K562 (cell line): Measurements from ENCODE around the gene INPP5K. TPM values are rescaled to one million over a fixed set of nuclear protein-coding genes. Genes with fewer than 3 reads are reported as not detected.

Experiments used
- ATAC-seq: fragments of 200-7000 bp; cut with Tn5 transposase; 3 replicates; pipeline ENCODE4 v1.9.1; 2020; ENCODE audit warnings: moderate library complexity
- BruUV-seq: library from RNA; stranded (reverse); fragments of 400-500 nt; replicated peaks from 2 replicates; lab custom pipeline; 2021; lab: Mats Ljungman, UMichigan
- CTCF ChIA-PET: fragments of 300-600 bp; formaldehyde crosslinking; extraction: SDS; loops from one replicate; lab custom pipeline; 2021; ENCODE audit warnings: low intra/inter-chr PET ratio; lab: Yijun Ruan, JAX
- POLR2A ChIA-PET: fragments of 300-600, 350-650 bp; sonication (Branson Sonifier 250); formaldehyde crosslinking; extraction: SDS; loops from one replicate; lab custom pipeline; 2021; ENCODE audit warnings: antibody characterized with exemption, inconsistent platforms; lab: Yijun Ruan, JAX
- DNase-seq, 4 experiments: peaks; one replicate each; pipeline versions ENCODE4 v3.0.0 to v3.0.0-alpha.2; 2011 to 2018; ENCODE audit warnings: low spot score in 3 of 4, mixed read lengths in 3 of 4; ENCODE audit errors: extremely low read depth in 1 of 4
- FAIRE-seq: peaks from 2 replicates; lab custom pipeline; 2011; peaks lifted over from hg19 to GRCh38; lab: Jason Lieb, UNC
- H2AFZ ChIP-seq: 2 replicates; pipeline ENCODE4 v1.6.0; 2011; ENCODE audit warnings: low read depth, low read length, control low read depth, inconsistent platforms
- H3K27ac ChIP-seq: fragments of 200-600 bp; 3 replicates; pipeline ENCODE4 v1.8.0; 2011; ENCODE audit warnings: low read depth, mild to moderate bottlenecking, control low read depth, inconsistent platforms, low read length, moderate library complexity, mixed read lengths; ENCODE audit errors: extremely low read depth
- H3K27me3 ChIP-seq, 2 experiments: fragments of 300-600 bp in 1 of 2; 2 replicates in 1 of 2; 3 replicates in 1 of 2; pipeline versions ENCODE4 v1.6.0 to v1.8.0; 2011; ENCODE audit warnings: inconsistent platforms in 2 of 2, low read length in 2 of 2, mild to moderate bottlenecking in 1 of 2, mixed read lengths in 1 of 2, moderate library complexity in 1 of 2; ENCODE audit not compliant: control insufficient read depth in 2 of 2, insufficient read depth in 2 of 2
- H3K36me3 ChIP-seq: fragments of 300-600 bp; 3 replicates; pipeline ENCODE4 v1.8.0; 2011; ENCODE audit warnings: mild to moderate bottlenecking, low read length, inconsistent platforms; ENCODE audit not compliant: control insufficient read depth, insufficient read depth
- H3K4me1 ChIP-seq, 2 experiments: fragments of 200-600 bp in 1 of 2; replicated peaks in 1 of 2; 2 replicates in 1 of 2; 3 replicates in 1 of 2; pipeline versions ENCODE4 v1.5.1 to v1.8.0; 2011; ENCODE audit warnings: inconsistent platforms in 2 of 2, low read length in 2 of 2, mild to moderate bottlenecking in 1 of 2, mixed read lengths in 1 of 2, moderate library complexity in 1 of 2; ENCODE audit not compliant: control insufficient read depth in 2 of 2, insufficient read depth in 2 of 2
- H3K4me2 ChIP-seq: 2 replicates; pipeline ENCODE4 v1.6.1; 2011; ENCODE audit warnings: low read length, control low read depth, inconsistent platforms, mixed read lengths; ENCODE audit not compliant: insufficient read depth
- H3K4me3 ChIP-seq: fragments of 200-600 bp; sonication (generic), shearing (Covaris generic); 2 replicates; pipeline ENCODE4 v1.5.1; 2016; ENCODE audit warnings: control low read depth, inconsistent platforms
- H3K79me2 ChIP-seq: fragments of 200-600 bp; 3 replicates; pipeline ENCODE4 v1.8.0; 2011; ENCODE audit warnings: low read length, inconsistent platforms; ENCODE audit not compliant: control insufficient read depth, insufficient read depth
- H3K9ac ChIP-seq, 2 experiments: 2 replicates each; pipeline versions ENCODE4 v1.6.0 to v1.6.1; 2011; ENCODE audit warnings: low read depth in 2 of 2, low read length in 2 of 2, control low read depth in 1 of 2, inconsistent platforms in 1 of 2, mild to moderate bottlenecking in 1 of 2, mixed read lengths in 1 of 2; ENCODE audit not compliant: insufficient read depth in 1 of 2
- H3K9me1 ChIP-seq: one replicate; pipeline ENCODE4 v1.6.0; 2011; ENCODE audit warnings: inconsistent platforms, mild to moderate bottlenecking, low read length, moderate library complexity; ENCODE audit not compliant: control insufficient read depth, insufficient read depth
- H3K9me3 ChIP-seq: replicated peaks from 2 replicates; pipeline ENCODE4 v1.5.1; 2011; ENCODE audit warnings: low read depth, low read length, inconsistent platforms; ENCODE audit not compliant: control insufficient read depth, insufficient read depth
- H4K20me1 ChIP-seq: replicated peaks from 2 replicates; pipeline ENCODE4 v1.6.1; 2011; ENCODE audit warnings: low read length, inconsistent platforms, mixed read lengths; ENCODE audit not compliant: control insufficient read depth, insufficient read depth
- BCL6 ChIP-seq: fragments of 250-450 bp; sonication (Bioruptor Pico); IDR thresholded peaks from 2 replicates; pipeline ENCODE4 v1.4.0; 2020
- DNMT1 ChIP-seq: fragments of 450-650 bp; IDR thresholded peaks from 2 replicates; pipeline ENCODE4 v1.6.1; 2016; ENCODE audit warnings: antibody characterized with exemption, mild to moderate bottlenecking
- HDAC8 ChIP-seq: fragments of 450-650 bp; IDR thresholded peaks from 2 replicates; pipeline ENCODE4 v1.6.1; 2016; ENCODE audit warnings: mild to moderate bottlenecking, missing genetic modification characterization, moderate library complexity, missing compliant biosample characterization
- RBM39 ChIP-seq: fragments of 200-400 bp; formaldehyde crosslinking; optimal IDR thresholded peaks from 2 replicates; pipeline ENCODE3; 2018; ENCODE audit warnings: low read depth, low read length
- RERE ChIP-seq: sonication (generic); formaldehyde crosslinking; IDR thresholded peaks from 2 replicates; pipeline ENCODE4 v1.8.0; 2023; ENCODE audit warnings: missing genetic modification reagents, mild to moderate bottlenecking, borderline replicate concordance
- SAP30 ChIP-seq: fragments of 200-600 bp; sonication (generic); IDR thresholded peaks from 2 replicates; pipeline ENCODE4 v1.6.1; 2012; ENCODE audit warnings: borderline replicate concordance, low read depth, mild to moderate bottlenecking, moderate library complexity, low read length, control low read depth, inconsistent platforms; ENCODE audit not compliant: insufficient read depth, poor library complexity, severe bottlenecking
- SUPT5H ChIP-seq: fragments of 450-650 bp; IDR thresholded peaks from 2 replicates; pipeline ENCODE4 v1.6.1; 2016
- XRCC3 ChIP-seq: fragments of 450-650 bp; IDR thresholded peaks from 2 replicates; pipeline ENCODE4 v1.6.1; 2017; ENCODE audit warnings: mild to moderate bottlenecking, moderate library complexity
- ZNF239 ChIP-seq: fragments of 250-450 bp; sonication (Bioruptor Pico); IDR thresholded peaks from 2 replicates; pipeline ENCODE4 v1.4.0; 2020; ENCODE audit warnings: mild to moderate bottlenecking
- WGBS: fragments of 100-300 bp; shearing (Covaris generic); methylation state at CpG from one replicate; pipeline ENCODE4 v1.1.6; 2016; ENCODE audit warnings: low coverage, mixed read lengths; ENCODE audit not compliant: insufficient coverage; ENCODE audit errors: missing lambda C conversion rate; 5-methylcytosine and 5-hydroxymethylcytosine counted together
- in situ Hi-C: fragments of 300-500 bp; cut with MboI; formaldehyde crosslinking; loops from 4 replicates; pipeline ENCODE4 v1.15.0; 2018; ENCODE audit warnings: inconsistent platforms, mixed read lengths
- intact Hi-C: fragments of 100-400 bp; cut with micrococcal nuclease; formaldehyde crosslinking; loops from 2 replicates; pipeline ENCODE4 v1.14.2; 2022
- polyA plus RNA-seq, 8 experiments: library from polyadenylated mRNA; depleted of rRNA in 4 of 8; stranded (reverse) in 5 of 8; unstranded in 3 of 8; fragments of >200 nt; fragmentation: Nextera tagmentation in 2 of 8; fragmentation: Illumina TruSeq in 1 of 8; extraction: Ambion mirVana in 2 of 8; extraction: Trizol in 1 of 8; gene quantifications; 2 replicates each; pipeline versions ENCODE4 v1.2.1 to v1.2.3, GENCODE V29; 2011 to 2014; ENCODE audit warnings: inconsistent platforms in 1 of 8, missing spikeins in 1 of 8
- total RNA-seq, 7 experiments: library from RNA; depleted of rRNA in 6 of 7; stranded (reverse); fragments of >200 nt in 6 of 7; fragmentation: Illumina TruSeq in 2 of 7; extraction: Trizol in 2 of 7; gene quantifications; 2 replicates each; pipeline versions ENCODE4 v1.2.1 to v1.2.3, GENCODE V29; 2011 to 2021; ENCODE audit warnings: low replicate concordance in 1 of 7

The INPP5K gene
- total and polyA plus RNA-seq, 9 of the 15 experiments (the other 6 are each of a cell fraction or from before 2014, with no cell fraction given), result 0.63 to 15.1 (median 10.1) TPM

GRCh38 chr17:1559047-1560043 lies 42.9 kb upstream of the INPP5K start:
- ChIA-PET POLR2A (interaction anchor here (0.5 to 0.7 kb wide), 2 partner anchors 38 to 118 kb away, joined by 3 to 5 read pairs; no protein-coding TSS in a partner anchor), CTCF (no interaction called here)
- H3K9me3 ChIP-seq, result no peaks in the 10 kb centered on the region
- peaks cover 18% of the 10 kb centered on the region for H4K20me1 ChIP-seq
- no peaks in the 10 kb centered on the region for H3K9me1 ChIP-seq
- DNase-seq, result no peak
- peaks cover 31% of the 10 kb centered on the region; the same call in 2 of the 3 replicates for H3K36me3 ChIP-seq
- H3K9ac ChIP-seq, result peak overlapping the region in 1 of 2 experiments; percentile 9; a peak in 1 of 4 replicates
- H2AFZ ChIP-seq, result no peak overlapping the region
- peaks cover 39% of the 10 kb centered on the region for H3K79me2 ChIP-seq
- WGBS, result 88% methylated on average over 8 of the region's 10 CpGs
- H3K4me1 ChIP-seq, result peaks cover 16 to 44% of the 10 kb centered on the region in 2 experiments; a peak in 4 of 5 replicates
- no peaks in the 10 kb centered on the region for H3K27me3 ChIP-seq
- no TSS peak for BruUV-seq
- no peak overlapping the region for H3K4me2 ChIP-seq
- H3K27ac ChIP-seq, result no peak overlapping the region
- intact Hi-C loops, result no loop called here
- ATAC-seq, result no peak
- in situ Hi-C loops, result no loop called here
- no peak for FAIRE-seq
- no peak overlapping the region for H3K4me3 ChIP-seq
- no peak for TF ChIP-seq BCL6 (CRISPR knock-in tag)
- no peak for TF ChIP-seq SAP30
- TF ChIP-seq DNMT1, result no peak
- no peak for TF ChIP-seq XRCC3
- no peak for TF ChIP-seq ZNF239
- TF ChIP-seq HDAC8 (tag), result no peak
- no peak for TF ChIP-seq RERE (CRISPR knock-in tag)
- no peak for TF ChIP-seq RBM39
- TF ChIP-seq SUPT5H, result no peak
